ENCODE data around the gene BRME1.

The BRME1 gene

GRCh38 chr19:13848340-13848677, 57.6 kb downstream of the BRME1 start:
- TF ChIP-seq CTCF (IDR thresholded peaks at IDR 0.05; ENCODE audit: low read depth, low read length) = no peak
- Histone ChIP-seq H3K27me3 (ENCODE audit: insufficient read depth, low read depth, severe bottlenecking) (no peaks in the 10 kb centered on the region), H3K9me3 (ENCODE audit: severe bottlenecking) (no peaks in the 10 kb centered on the region), H3K36me3 (no peaks in the 10 kb centered on the region), H3K4me3 (ENCODE audit: low read depth, low read length) (no peak overlapping the region), H3K27ac (no peak overlapping the region)
- DNase-seq = no peak

GRCh38 chr19:13847407-13848339, 58.2 kb downstream of the BRME1 start:
- no peaks in the 10 kb centered on the region for H3K9me3 ChIP-seq (ENCODE audit: severe bottlenecking)
- no peaks in the 10 kb centered on the region for H3K27me3 ChIP-seq (ENCODE audit: insufficient read depth, low read depth, severe bottlenecking)
- peak; percentile 87 for DNase-seq
- peak overlapping the region; percentile 47 for H3K4me3 ChIP-seq (ENCODE audit: low read depth, low read length)
- H3K27ac ChIP-seq = peak overlapping the region; percentile 74
- H3K36me3 ChIP-seq = no peaks in the 10 kb centered on the region
- TF ChIP-seq CTCF (IDR thresholded peaks at IDR 0.05; ENCODE audit: low read depth, low read length) = no peak

GRCh38 chr19:13846557-13847406, 59.1 kb downstream of the BRME1 start:
- peak; percentile 56 for DNase-seq

GRCh38 chr19:13844130-13844631, 61.7 kb downstream of the BRME1 start:
- H3K4me3 ChIP-seq (ENCODE audit: low read depth, low read length) = no peak overlapping the region
- DNase-seq = no peak
- H3K27ac ChIP-seq = no peak overlapping the region

More at GRCh38 chr19:13846557-13847406, 59.1 kb downstream of the BRME1 start:
- Histone ChIP-seq H3K9me3 (ENCODE audit: severe bottlenecking) (no peaks in the 10 kb centered on the region), H3K27ac (peak overlapping the region; percentile 74), H3K36me3 (no peaks in the 10 kb centered on the region), H3K4me3 (ENCODE audit: low read depth, low read length) (peak overlapping the region; percentile 47), H3K27me3 (ENCODE audit: insufficient read depth, low read depth, severe bottlenecking) (no peaks in the 10 kb centered on the region)
- no peak for TF ChIP-seq CTCF (IDR thresholded peaks at IDR 0.05; ENCODE audit: low read depth, low read length)

More at GRCh38 chr19:13844130-13844631, 61.7 kb downstream of the BRME1 start:
- no peaks in the 10 kb centered on the region for H3K36me3 ChIP-seq
- H3K27me3 ChIP-seq (ENCODE audit: insufficient read depth, low read depth, severe bottlenecking) = no peaks in the 10 kb centered on the region
- TF ChIP-seq CTCF (IDR thresholded peaks at IDR 0.05; ENCODE audit: low read depth, low read length) = no peak
- no peaks in the 10 kb centered on the region for H3K9me3 ChIP-seq (ENCODE audit: severe bottlenecking)

All from WERI-Rb-1 (cell line).